Measurements from ENCODE around the gene KLRF1. TPM values are rescaled to one million over a fixed set of nuclear protein-coding genes. Genes with fewer than 3 reads are reported as not detected.
A peak's percentile ranks its signal among the peaks of the same experiment; 100 is the strongest.

KLRF1 gene
- total and polyA plus RNA-seq, 2 donors (not counting 1 experiment from before 2014, with no cell fraction given) = 1.0 to 1.7 TPM

GRCh38 chr12:9868951-9869306, 41.6 kb downstream of the KLRF1 start:
- H2AFZ ChIP-seq (ENCODE audit: insufficient read depth, low read depth, low read length, poor library complexity, severe bottlenecking) = no peak overlapping the region
- TF ChIP-seq CTCF (IDR thresholded peaks at IDR 0.05) = no peak
- no peak for TF ChIP-seq EZH2 (IDR thresholded peaks at IDR 0.05; ENCODE audit: borderline replicate concordance, insufficient read depth, low read depth, low read length, poor library complexity, severe bottlenecking)
- H3K9me3 ChIP-seq (ENCODE audit: control extremely low read depth in 1 of 3, control insufficient read depth in 2 of 3, insufficient read depth in 1 of 3, low read length in 2 of 3) = peaks cover 0 to 4% (median 0%) of the 10 kb centered on the region in 3 donors
- intact Hi-C loops (cut with micrococcal nuclease) = loop anchor here (1.0 to 10.0 kb wide), 6 partner anchors 11 to 743 kb away; partner anchors contain the start of gene MAGOHB
- POLR2A ChIA-PET = no interaction called here
- Mint-ChIP-seq H3K27me3 (no peaks in the 10 kb centered on the region), H3K27ac (peak overlapping the region; percentile 50), H3K4me1 (peaks cover 45% of the 10 kb centered on the region), H3K4me3 (peak overlapping the region; percentile 92), H3K9me3 (ENCODE audit: insufficient read depth) (peaks cover 3% of the 10 kb centered on the region)
- H3K27me3 ChIP-seq (replicated peaks in 1 of 4; ENCODE audit: control extremely low read depth in 1 of 4, control insufficient read depth in 3 of 4, insufficient read depth in 4 of 4, low read length in 3 of 4) = no peaks in the 10 kb centered on the region
- H3K4me1 ChIP-seq (ENCODE audit: control insufficient read depth in 2 of 2, insufficient read depth in 2 of 2, low read length in 2 of 2) = peaks cover 14 to 19% of the 10 kb centered on the region in 2 donors
- H4K20me1 ChIP-seq (ENCODE audit: control insufficient read depth, insufficient read depth, low read length, poor library complexity, severe bottlenecking) = no peaks in the 10 kb centered on the region
- H3K9ac ChIP-seq (ENCODE audit: low read length) = peak overlapping the region; percentile 69
- 0% methylated on average over 1 of the region's 4 CpGs for WGBS (ENCODE audit: insufficient coverage)
- CTCF ChIA-PET = interaction anchor here (1.3 to 4.3 kb wide), 4 partner anchors 55 to 137 kb away, joined by 3 to 14 read pairs (median 6); no protein-coding TSS in a partner anchor
- ATAC-seq (ENCODE audit: low read depth) = no peak
- peak overlapping the region; percentile 51 to 97 (median 66) for H3K4me3 ChIP-seq (ENCODE audit: control extremely low read depth in 1 of 5, extremely low read depth in 1 of 5, insufficient read depth in 1 of 5, low read depth in 2 of 5, low read length in 4 of 5)
- H3K79me2 ChIP-seq (ENCODE audit: control insufficient read depth, insufficient read depth, low read length) = peaks cover 64% of the 10 kb centered on the region
- H3K36me3 ChIP-seq (replicated peaks in 1 of 2; ENCODE audit: control extremely low read depth in 1 of 2, control insufficient read depth in 1 of 2, extremely low read depth in 1 of 2, insufficient read depth in 2 of 2, low read length in 1 of 2) = no peaks in the 10 kb centered on the region
- DNase-seq = no peak
- H3K4me2 ChIP-seq (replicated peaks; ENCODE audit: low read depth, low read length, poor library complexity, severe bottlenecking) = peak overlapping the region; percentile 75
- H3K27ac ChIP-seq (ENCODE audit: low read length in 2 of 2) = peak overlapping the region; percentile 89 to 90

GRCh38 chr12:9869307-9870161, 42.3 kb downstream of the KLRF1 start, which contains the start of gene CLEC2B:
TSS of gene CLEC2B (minus strand) at chr12:9869354.
- Histone ChIP-seq H3K4me3 (ENCODE audit: control extremely low read depth in 1 of 5, extremely low read depth in 1 of 5, insufficient read depth in 1 of 5, low read depth in 2 of 5, low read length in 4 of 5) (peak within 1 kb of the TSS; percentile 51 to 97 (median 66)), H4K20me1 (ENCODE audit: control insufficient read depth, insufficient read depth, low read length, poor library complexity, severe bottlenecking) (no peaks in the 10 kb centered on the region), H3K4me1 (ENCODE audit: control insufficient read depth in 2 of 2, insufficient read depth in 2 of 2, low read length in 2 of 2) (peaks cover 14 to 18% of the 10 kb centered on the region in 2 donors), H3K36me3 (replicated peaks in 1 of 2; ENCODE audit: control extremely low read depth in 1 of 2, control insufficient read depth in 1 of 2, extremely low read depth in 1 of 2, insufficient read depth in 2 of 2, low read length in 1 of 2) (no peaks in the 10 kb centered on the region), H3K27me3 (replicated peaks in 1 of 4; ENCODE audit: control extremely low read depth in 1 of 4, control insufficient read depth in 3 of 4, insufficient read depth in 4 of 4, low read length in 3 of 4) (no peaks in the 10 kb centered on the region), H3K9me3 (ENCODE audit: control extremely low read depth in 1 of 3, control insufficient read depth in 2 of 3, insufficient read depth in 1 of 3, low read length in 2 of 3) (no peaks in the 10 kb centered on the region), H3K9ac (ENCODE audit: low read length) (peak within 1 kb of the TSS; percentile 69), H3K79me2 (ENCODE audit: control insufficient read depth, insufficient read depth, low read length) (peaks cover 58% of the 10 kb centered on the region), H2AFZ (ENCODE audit: insufficient read depth, low read depth, low read length, poor library complexity, severe bottlenecking) (peak within 1 kb of the TSS; percentile 64), H3K27ac (ENCODE audit: low read length in 2 of 2) (peak within 1 kb of the TSS; percentile 89 to 90), H3K4me2 (replicated peaks; ENCODE audit: low read depth, low read length, poor library complexity, severe bottlenecking) (peak within 1 kb of the TSS; percentile 75)
- ATAC-seq (ENCODE audit: low read depth) = peak; percentile 66
- Mint-ChIP-seq H3K27ac (peak within 1 kb of the TSS; percentile 99), H3K27me3 (no peaks in the 10 kb centered on the region), H3K9me3 (ENCODE audit: insufficient read depth) (no peaks in the 10 kb centered on the region), H3K4me1 (peaks cover 41% of the 10 kb centered on the region), H3K4me3 (peak within 1 kb of the TSS; percentile 92)
- TF ChIP-seq EZH2 (IDR thresholded peaks at IDR 0.05; ENCODE audit: borderline replicate concordance, insufficient read depth, low read depth, low read length, poor library complexity, severe bottlenecking) (no peak), CTCF (IDR thresholded peaks at IDR 0.05) (no peak)
- 0% methylated on average over 6 of the region's 11 CpGs for WGBS (ENCODE audit: insufficient coverage)
- intact Hi-C loops (cut with micrococcal nuclease) = loop anchor here (1.0 to 10.0 kb wide), 6 partner anchors 11 to 743 kb away; partner anchors contain the start of gene MAGOHB
- peak; percentile 76 for DNase-seq
- CTCF ChIA-PET = interaction anchor here (1.3 to 4.3 kb wide), 4 partner anchors 55 to 138 kb away, joined by 3 to 14 read pairs (median 6); no protein-coding TSS in a partner anchor
- POLR2A ChIA-PET = no interaction called here

Measured in B cell (primary cell).